DOHH2 (cell line): ENCODE measurements around the gene LUC7L3.
A peak's percentile ranks its signal among the peaks of the same experiment; 100 is the strongest.

ENCODE experiments used
- H3F3A ChIP-seq: fragments of 200-600 bp; sonication (generic), shearing (Covaris generic); 2 replicates; pipeline ENCODE4 v1.6.0; 2016; ENCODE audit warnings: antibody characterized with exemption, mild to moderate bottlenecking; ENCODE audit not compliant: control insufficient read depth, insufficient read depth
- H3K27ac ChIP-seq: fragments of 200-600 bp; sonication (generic); 2 replicates; pipeline ENCODE4 v1.5.1; 2014; ENCODE audit warnings: low read depth, mild to moderate bottlenecking, low read length, moderate library complexity
- H3K27me3 ChIP-seq: fragments of 200-600 bp; sonication (generic); 2 replicates; pipeline ENCODE4 v1.6.1; 2014; ENCODE audit warnings: mild to moderate bottlenecking, low read length, mixed read lengths; ENCODE audit not compliant: control insufficient read depth
- H3K36me3 ChIP-seq: fragments of 200-600 bp; sonication (generic); 2 replicates; pipeline ENCODE4 v1.6.1; 2014; ENCODE audit warnings: mild to moderate bottlenecking, low read length, moderate library complexity, mixed read lengths; ENCODE audit not compliant: control insufficient read depth
- H3K4me1 ChIP-seq: fragments of 200-600 bp; sonication (generic); 2 replicates; pipeline ENCODE4 v1.6.1; 2014; ENCODE audit warnings: mild to moderate bottlenecking, low read length, mixed read lengths; ENCODE audit not compliant: control insufficient read depth
- H3K4me2 ChIP-seq: fragments of 200-600 bp; sonication (generic); 2 replicates; pipeline ENCODE4 v1.6.0; 2014; ENCODE audit warnings: mild to moderate bottlenecking, low read length, moderate library complexity
- H3K4me3 ChIP-seq: fragments of 200-600 bp; sonication (generic); 2 replicates; pipeline ENCODE4 v1.5.1; 2014; ENCODE audit warnings: mild to moderate bottlenecking, low read length, mixed read lengths
- H3K79me2 ChIP-seq: fragments of 200-600 bp; sonication (generic); 2 replicates; pipeline ENCODE4 v1.6.1; 2014; ENCODE audit warnings: mild to moderate bottlenecking, low read length, mixed read lengths; ENCODE audit not compliant: control insufficient read depth
- H3K9me2 ChIP-seq: fragments of 200-600 bp; sonication (generic); replicated peaks from 2 replicates; pipeline ENCODE4 v1.6.1; 2014; ENCODE audit warnings: mild to moderate bottlenecking, low read length, mixed read lengths; ENCODE audit not compliant: control insufficient read depth
- H3K9me3 ChIP-seq: fragments of 200-600 bp; sonication (generic); 2 replicates; pipeline ENCODE4 v1.6.1; 2014; ENCODE audit warnings: antibody characterized with exemption, low read length, mixed read lengths; ENCODE audit not compliant: control insufficient read depth, insufficient read depth
- H4K20me1 ChIP-seq: fragments of 200-600 bp; sonication (generic); 2 replicates; pipeline ENCODE4 v1.6.0; 2014; ENCODE audit warnings: low read depth, mild to moderate bottlenecking, antibody characterized with exemption, low read length, moderate library complexity; ENCODE audit not compliant: control insufficient read depth, insufficient read depth
- CTCF ChIP-seq: fragments of 200-600 bp; sonication (generic); IDR thresholded peaks from one replicate; pipeline ENCODE4 v1.5.1; 2014; ENCODE audit warnings: antibody characterized with exemption, mild to moderate bottlenecking, low read depth, low read length; ENCODE audit not compliant: poor library complexity, severe bottlenecking
- EZH2phosphoT487 ChIP-seq: fragments of 200-600 bp; sonication (generic); IDR thresholded peaks from 2 replicates; pipeline ENCODE4 v1.6.1; 2017; ENCODE audit warnings: borderline replicate concordance, mild to moderate bottlenecking, antibody characterized with exemption, low read length, moderate library complexity, mixed read lengths

LUC7L3 gene

GRCh38 chr17:50770346-50770745, 50.9 kb downstream of the LUC7L3 start:
- no peak overlapping the region for H3K4me3 ChIP-seq
- H4K20me1 ChIP-seq, result no peaks in the 10 kb centered on the region
- H3F3A ChIP-seq, result no peaks in the 10 kb centered on the region
- H3K4me1 ChIP-seq, result peaks cover 14% of the 10 kb centered on the region
- TF ChIP-seq CTCF, result no peak
- no peak for TF ChIP-seq EZH2phosphoT487
- no peaks in the 10 kb centered on the region for H3K79me2 ChIP-seq
- H3K27ac ChIP-seq, result no peak overlapping the region
- no peaks in the 10 kb centered on the region for H3K9me2 ChIP-seq
- no peaks in the 10 kb centered on the region for H3K36me3 ChIP-seq
- H3K9me3 ChIP-seq, result no peaks in the 10 kb centered on the region
- H3K27me3 ChIP-seq, result no peaks in the 10 kb centered on the region
- H3K4me2 ChIP-seq, result no peak overlapping the region

- Histone ChIP-seq H3K36me3 (no peaks in the 10 kb centered on the region), H4K20me1 (no peaks in the 10 kb centered on the region), H3K9me2 (no peaks in the 10 kb centered on the region), H3K4me2 (0 out of 2 replicates have a peak overlapping the region, but pooled peaks have one; percentile 17), H3F3A (no peaks in the 10 kb centered on the region), H3K27me3 (no peaks in the 10 kb centered on the region), H3K4me3 (no peak overlapping the region), H3K27ac (no peak overlapping the region), H3K79me2 (no peaks in the 10 kb centered on the region), H3K9me3 (no peaks in the 10 kb centered on the region), H3K4me1 (peaks cover 7% of the 10 kb centered on the region)
- TF ChIP-seq EZH2phosphoT487 (no peak), CTCF (no peak)
These were observed 52.8 kb downstream of the LUC7L3 start for GRCh38 chr17:50771991-50772785.

- Histone ChIP-seq H3K4me2 (no peak overlapping the region), H3K9me3 (no peaks in the 10 kb centered on the region), H4K20me1 (no peaks in the 10 kb centered on the region), H3K4me3 (no peak overlapping the region), H3K4me1 (peaks cover 7% of the 10 kb centered on the region), H3K27ac (no peak overlapping the region), H3F3A (no peaks in the 10 kb centered on the region), H3K79me2 (no peaks in the 10 kb centered on the region), H3K9me2 (no peaks in the 10 kb centered on the region), H3K36me3 (no peaks in the 10 kb centered on the region), H3K27me3 (no peaks in the 10 kb centered on the region)
- TF ChIP-seq EZH2phosphoT487, result no peak
- no peak for TF ChIP-seq CTCF
These were observed 54.9 kb downstream of the LUC7L3 start for GRCh38 chr17:50774225-50774803.
